ENCODE measurements around the gene GLMN. TPM values are rescaled to one million over a fixed set of nuclear protein-coding genes. Genes with fewer than 3 reads are reported as not detected.

The GLMN gene
- total and polyA plus RNA-seq, 2 of the 13 experiments (the other 11 are each of a cell fraction or from before 2014, with no cell fraction given), result 5.9 to 18.4 TPM

DNA sequence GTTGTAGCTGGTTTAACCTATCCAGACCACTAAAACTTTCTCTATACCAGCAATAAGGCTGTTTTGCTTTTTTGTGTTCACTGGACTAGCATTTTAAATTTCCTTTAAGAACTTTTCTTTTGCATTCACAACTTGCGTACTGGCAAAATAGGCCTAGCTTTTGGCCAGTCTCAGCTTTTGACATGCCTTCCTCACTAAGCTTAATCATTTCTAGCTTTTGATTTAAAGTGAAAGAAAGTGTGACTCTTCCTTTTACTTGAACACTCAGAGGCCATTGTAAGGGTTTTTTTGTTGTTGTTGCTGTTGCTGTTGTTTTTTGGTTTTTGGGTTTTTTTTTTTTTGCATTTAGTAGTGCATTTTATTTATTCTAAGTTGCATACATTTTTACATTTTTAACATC is 15.2 kb upstream of the GLMN start:
- Histone ChIP-seq H3K36me3 (replicated peaks in 1 of 2; ENCODE audit: control insufficient read depth in 1 of 2, insufficient read depth in 2 of 2, low read length in 2 of 2) (peaks cover 0 to 11% of the 10 kb centered on the region in 2 experiments; a peak in 2 of 5 replicates), H3K27ac (ENCODE audit: extremely low read length, insufficient read depth, low read length) (no peak overlapping the region), H3K27me3 (ENCODE audit: control insufficient read depth in 1 of 2, insufficient read depth in 2 of 2, low read length in 2 of 2) (no peaks in the 10 kb centered on the region), H3K4me2 (ENCODE audit: low read depth, low read length) (no peak overlapping the region), H4K20me1 (ENCODE audit: insufficient read depth, low read length) (no peaks in the 10 kb centered on the region), H3K9ac (ENCODE audit: insufficient read depth, low read depth, low read length) (no peak overlapping the region), H3K4me3 (replicated peaks in 1 of 3; ENCODE audit: insufficient read depth in 1 of 3, low read depth in 2 of 3, low read length in 3 of 3) (no peak overlapping the region), H3K79me2 (ENCODE audit: insufficient read depth, low read length) (no peaks in the 10 kb centered on the region), H2AFZ (ENCODE audit: low read length) (no peak overlapping the region), H3K9me3 (ENCODE audit: low read length) (no peaks in the 10 kb centered on the region), H3K4me1 (ENCODE audit: insufficient read depth, low read length) (no peaks in the 10 kb centered on the region)
- ChIA-PET CTCF (ENCODE audit: low intra/inter-chr PET ratio, low total read pairs) (no interaction called here), POLR2A (no interaction called here)
- 100% methylated on average over 1 of the region's 1 CpG for WGBS (ENCODE audit: low lambda C conversion rate)
- no TSS peak for BruUV-seq (replicated peaks)
- ATAC-seq, result no peak
- in situ Hi-C loops (cut with HindIII; ENCODE audit: extremely low pct_ligation_motif_present, low pct_unique_long_range_greater_than_20kb) (loop anchor here (5.0 kb wide), 1 partner anchor 308 kb away; no protein-coding TSS in a partner anchor), intact Hi-C loops (cut with micrococcal nuclease; ENCODE audit: unreplicated experiment) (loop anchor here (2.0 kb wide), 1 partner anchor 21 kb away; no protein-coding TSS in a partner anchor)
- no peak for DNase-seq (ENCODE audit: low spot score)
- no peak for FAIRE-seq
- TF ChIP-seq PAWR (CRISPR knock-in tag; IDR thresholded peaks at IDR 0.05; ENCODE audit: borderline replicate concordance), result no peak
- TF ChIP-seq YEATS4 (CRISPR knock-in tag; IDR thresholded peaks at IDR 0.05; ENCODE audit: borderline replicate concordance), result no peak
- no peak for TF ChIP-seq NFRKB (IDR thresholded peaks at IDR 0.05)
- TF ChIP-seq, protein P1, sequence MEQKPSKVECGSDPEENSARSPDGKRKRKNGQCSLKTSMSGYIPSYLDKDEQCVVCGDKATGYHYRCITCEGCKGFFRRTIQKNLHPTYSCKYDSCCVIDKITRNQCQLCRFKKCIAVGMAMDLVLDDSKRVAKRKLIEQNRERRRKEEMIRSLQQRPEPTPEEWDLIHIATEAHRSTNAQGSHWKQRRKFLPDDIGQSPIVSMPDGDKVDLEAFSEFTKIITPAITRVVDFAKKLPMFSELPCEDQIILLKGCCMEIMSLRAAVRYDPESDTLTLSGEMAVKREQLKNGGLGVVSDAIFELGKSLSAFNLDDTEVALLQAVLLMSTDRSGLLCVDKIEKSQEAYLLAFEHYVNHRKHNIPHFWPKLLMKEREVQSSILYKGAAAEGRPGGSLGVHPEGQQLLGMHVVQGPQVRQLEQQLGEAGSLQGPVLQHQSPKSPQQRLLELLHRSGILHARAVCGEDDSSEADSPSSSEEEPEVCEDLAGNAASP (CRISPR knock-in tag; IDR thresholded peaks at IDR 0.05; ENCODE audit: borderline replicate concordance), result no peak
- no peak for TF ChIP-seq ZNF296 (CRISPR knock-in tag; conservative IDR thresholded peaks at IDR 0.05)
- TF ChIP-seq, protein P2, sequence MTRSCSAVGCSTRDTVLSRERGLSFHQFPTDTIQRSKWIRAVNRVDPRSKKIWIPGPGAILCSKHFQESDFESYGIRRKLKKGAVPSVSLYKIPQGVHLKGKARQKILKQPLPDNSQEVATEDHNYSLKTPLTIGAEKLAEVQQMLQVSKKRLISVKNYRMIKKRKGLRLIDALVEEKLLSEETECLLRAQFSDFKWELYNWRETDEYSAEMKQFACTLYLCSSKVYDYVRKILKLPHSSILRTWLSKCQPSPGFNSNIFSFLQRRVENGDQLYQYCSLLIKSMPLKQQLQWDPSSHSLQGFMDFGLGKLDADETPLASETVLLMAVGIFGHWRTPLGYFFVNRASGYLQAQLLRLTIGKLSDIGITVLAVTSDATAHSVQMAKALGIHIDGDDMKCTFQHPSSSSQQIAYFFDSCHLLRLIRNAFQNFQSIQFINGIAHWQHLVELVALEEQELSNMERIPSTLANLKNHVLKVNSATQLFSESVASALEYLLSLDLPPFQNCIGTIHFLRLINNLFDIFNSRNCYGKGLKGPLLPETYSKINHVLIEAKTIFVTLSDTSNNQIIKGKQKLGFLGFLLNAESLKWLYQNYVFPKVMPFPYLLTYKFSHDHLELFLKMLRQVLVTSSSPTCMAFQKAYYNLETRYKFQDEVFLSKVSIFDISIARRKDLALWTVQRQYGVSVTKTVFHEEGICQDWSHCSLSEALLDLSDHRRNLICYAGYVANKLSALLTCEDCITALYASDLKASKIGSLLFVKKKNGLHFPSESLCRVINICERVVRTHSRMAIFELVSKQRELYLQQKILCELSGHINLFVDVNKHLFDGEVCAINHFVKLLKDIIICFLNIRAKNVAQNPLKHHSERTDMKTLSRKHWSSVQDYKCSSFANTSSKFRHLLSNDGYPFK (CRISPR knock-in tag; IDR thresholded peaks at IDR 0.05; ENCODE audit: borderline replicate concordance), result no peak
- no peak for TF ChIP-seq ZSCAN31 (CRISPR knock-in tag; IDR thresholded peaks at IDR 0.05; ENCODE audit: low read depth)
- TF ChIP-seq, protein P3, sequence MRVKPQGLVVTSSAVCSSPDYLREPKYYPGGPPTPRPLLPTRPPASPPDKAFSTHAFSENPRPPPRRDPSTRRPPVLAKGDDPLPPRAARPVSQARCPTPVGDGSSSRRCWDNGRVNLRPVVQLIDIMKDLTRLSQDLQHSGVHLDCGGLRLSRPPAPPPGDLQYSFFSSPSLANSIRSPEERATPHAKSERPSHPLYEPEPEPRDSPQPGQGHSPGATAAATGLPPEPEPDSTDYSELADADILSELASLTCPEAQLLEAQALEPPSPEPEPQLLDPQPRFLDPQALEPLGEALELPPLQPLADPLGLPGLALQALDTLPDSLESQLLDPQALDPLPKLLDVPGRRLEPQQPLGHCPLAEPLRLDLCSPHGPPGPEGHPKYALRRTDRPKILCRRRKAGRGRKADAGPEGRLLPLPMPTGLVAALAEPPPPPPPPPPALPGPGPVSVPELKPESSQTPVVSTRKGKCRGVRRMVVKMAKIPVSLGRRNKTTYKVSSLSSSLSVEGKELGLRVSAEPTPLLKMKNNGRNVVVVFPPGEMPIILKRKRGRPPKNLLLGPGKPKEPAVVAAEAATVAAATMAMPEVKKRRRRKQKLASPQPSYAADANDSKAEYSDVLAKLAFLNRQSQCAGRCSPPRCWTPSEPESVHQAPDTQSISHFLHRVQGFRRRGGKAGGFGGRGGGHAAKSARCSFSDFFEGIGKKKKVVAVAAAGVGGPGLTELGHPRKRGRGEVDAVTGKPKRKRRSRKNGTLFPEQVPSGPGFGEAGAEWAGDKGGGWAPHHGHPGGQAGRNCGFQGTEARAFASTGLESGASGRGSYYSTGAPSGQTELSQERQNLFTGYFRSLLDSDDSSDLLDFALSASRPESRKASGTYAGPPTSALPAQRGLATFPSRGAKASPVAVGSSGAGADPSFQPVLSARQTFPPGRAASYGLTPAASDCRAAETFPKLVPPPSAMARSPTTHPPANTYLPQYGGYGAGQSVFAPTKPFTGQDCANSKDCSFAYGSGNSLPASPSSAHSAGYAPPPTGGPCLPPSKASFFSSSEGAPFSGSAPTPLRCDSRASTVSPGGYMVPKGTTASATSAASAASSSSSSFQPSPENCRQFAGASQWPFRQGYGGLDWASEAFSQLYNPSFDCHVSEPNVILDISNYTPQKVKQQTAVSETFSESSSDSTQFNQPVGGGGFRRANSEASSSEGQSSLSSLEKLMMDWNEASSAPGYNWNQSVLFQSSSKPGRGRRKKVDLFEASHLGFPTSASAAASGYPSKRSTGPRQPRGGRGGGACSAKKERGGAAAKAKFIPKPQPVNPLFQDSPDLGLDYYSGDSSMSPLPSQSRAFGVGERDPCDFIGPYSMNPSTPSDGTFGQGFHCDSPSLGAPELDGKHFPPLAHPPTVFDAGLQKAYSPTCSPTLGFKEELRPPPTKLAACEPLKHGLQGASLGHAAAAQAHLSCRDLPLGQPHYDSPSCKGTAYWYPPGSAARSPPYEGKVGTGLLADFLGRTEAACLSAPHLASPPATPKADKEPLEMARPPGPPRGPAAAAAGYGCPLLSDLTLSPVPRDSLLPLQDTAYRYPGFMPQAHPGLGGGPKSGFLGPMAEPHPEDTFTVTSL (CRISPR knock-in tag; IDR thresholded peaks at IDR 0.05; ENCODE audit: borderline replicate concordance), result no peak
- TF ChIP-seq, protein P4, sequence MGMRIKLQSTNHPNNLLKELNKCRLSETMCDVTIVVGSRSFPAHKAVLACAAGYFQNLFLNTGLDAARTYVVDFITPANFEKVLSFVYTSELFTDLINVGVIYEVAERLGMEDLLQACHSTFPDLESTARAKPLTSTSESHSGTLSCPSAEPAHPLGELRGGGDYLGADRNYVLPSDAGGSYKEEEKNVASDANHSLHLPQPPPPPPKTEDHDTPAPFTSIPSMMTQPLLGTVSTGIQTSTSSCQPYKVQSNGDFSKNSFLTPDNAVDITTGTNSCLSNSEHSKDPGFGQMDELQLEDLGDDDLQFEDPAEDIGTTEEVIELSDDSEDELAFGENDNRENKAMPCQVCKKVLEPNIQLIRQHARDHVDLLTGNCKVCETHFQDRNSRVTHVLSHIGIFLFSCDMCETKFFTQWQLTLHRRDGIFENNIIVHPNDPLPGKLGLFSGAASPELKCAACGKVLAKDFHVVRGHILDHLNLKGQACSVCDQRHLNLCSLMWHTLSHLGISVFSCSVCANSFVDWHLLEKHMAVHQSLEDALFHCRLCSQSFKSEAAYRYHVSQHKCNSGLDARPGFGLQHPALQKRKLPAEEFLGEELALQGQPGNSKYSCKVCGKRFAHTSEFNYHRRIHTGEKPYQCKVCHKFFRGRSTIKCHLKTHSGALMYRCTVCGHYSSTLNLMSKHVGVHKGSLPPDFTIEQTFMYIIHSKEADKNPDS (CRISPR knock-in tag; IDR thresholded peaks at IDR 0.05), result no peak
- no peak for TF ChIP-seq SMAD3 (CRISPR knock-in tag; IDR thresholded peaks at IDR 0.05)
